ENCODE measurements around the gene SPATA3.
A peak's percentile ranks its signal among the peaks of the same experiment; 100 is the strongest.

Gene SPATA3

GRCh38 chr2:230983566-230983965 lies 12.4 kb upstream of the SPATA3 start:
- Histone ChIP-seq H3K4me1 (ENCODE audit: control insufficient read depth, insufficient read depth, low read length) (peaks cover 4% of the 10 kb centered on the region), H3K9ac (ENCODE audit: low read length in 2 of 2) (no peak overlapping the region), H3K9me3 (ENCODE audit: control insufficient read depth in 2 of 2, low read length in 2 of 2) (no peaks in the 10 kb centered on the region), H3K27ac (ENCODE audit: low read length) (no peak overlapping the region), H3K4me3 (ENCODE audit: low read length in 2 of 2) (no peak overlapping the region), H3K36me3 (ENCODE audit: control insufficient read depth in 2 of 2, insufficient read depth in 2 of 2, low read length in 2 of 2) (no peaks in the 10 kb centered on the region), H3K27me3 (ENCODE audit: control insufficient read depth in 1 of 2, insufficient read depth in 2 of 2, low read length in 2 of 2) (peaks cover 2 to 4% of the 10 kb centered on the region in 2 donors)

GRCh38 chr2:230984393-230985220 lies 11.3 kb upstream of the SPATA3 start:
- no peak overlapping the region for H3K9ac ChIP-seq (ENCODE audit: low read length in 2 of 2)
- no peak overlapping the region for H3K4me3 ChIP-seq (ENCODE audit: low read length in 2 of 2)
- no peak overlapping the region for H3K27ac ChIP-seq (ENCODE audit: low read length)
- H3K27me3 ChIP-seq (ENCODE audit: control insufficient read depth in 1 of 2, insufficient read depth in 2 of 2, low read length in 2 of 2) = peaks cover 2 to 4% of the 10 kb centered on the region in 2 donors
- H3K9me3 ChIP-seq (ENCODE audit: control insufficient read depth in 2 of 2, low read length in 2 of 2) = no peaks in the 10 kb centered on the region
- H3K36me3 ChIP-seq (ENCODE audit: control insufficient read depth in 2 of 2, insufficient read depth in 2 of 2, low read length in 2 of 2) = no peaks in the 10 kb centered on the region
- H3K4me1 ChIP-seq (ENCODE audit: control insufficient read depth, insufficient read depth, low read length) = peaks cover 4% of the 10 kb centered on the region

- no peaks in the 10 kb centered on the region for H3K36me3 ChIP-seq (ENCODE audit: control insufficient read depth in 2 of 2, insufficient read depth in 2 of 2, low read length in 2 of 2)
- H3K27ac ChIP-seq (ENCODE audit: low read length) = no peak overlapping the region
- H3K4me3 ChIP-seq (ENCODE audit: low read length in 2 of 2) = no peak overlapping the region
- peaks cover 4% of the 10 kb centered on the region for H3K4me1 ChIP-seq (ENCODE audit: control insufficient read depth, insufficient read depth, low read length)
- H3K27me3 ChIP-seq (ENCODE audit: control insufficient read depth in 1 of 2, insufficient read depth in 2 of 2, low read length in 2 of 2) = peaks cover 2 to 4% of the 10 kb centered on the region in 2 donors
- H3K9me3 ChIP-seq (ENCODE audit: control insufficient read depth in 2 of 2, low read length in 2 of 2) = no peaks in the 10 kb centered on the region
- no peak overlapping the region for H3K9ac ChIP-seq (ENCODE audit: low read length in 2 of 2)
Measured at GRCh38 chr2:230985519-230986231, 10.2 kb upstream of the SPATA3 start.

GRCh38 chr2:230986520-230987136 lies 9.3 kb upstream of the SPATA3 start:
- no peaks in the 10 kb centered on the region for H3K36me3 ChIP-seq (ENCODE audit: control insufficient read depth in 2 of 2, insufficient read depth in 2 of 2, low read length in 2 of 2)
- H3K9me3 ChIP-seq (ENCODE audit: control insufficient read depth in 2 of 2, low read length in 2 of 2) = no peaks in the 10 kb centered on the region
- peak overlapping the region in 1 of 2 donors; percentile 8 for H3K9ac ChIP-seq (ENCODE audit: low read length in 2 of 2)
- peaks cover 4% of the 10 kb centered on the region for H3K4me1 ChIP-seq (ENCODE audit: control insufficient read depth, insufficient read depth, low read length)
- peaks cover 4 to 8% of the 10 kb centered on the region in 2 donors for H3K27me3 ChIP-seq (ENCODE audit: control insufficient read depth in 1 of 2, insufficient read depth in 2 of 2, low read length in 2 of 2)
- no peak overlapping the region for H3K27ac ChIP-seq (ENCODE audit: low read length)
- peak overlapping the region; percentile 45 to 72 for H3K4me3 ChIP-seq (ENCODE audit: low read length in 2 of 2)

- peaks cover 4% of the 10 kb centered on the region for H3K4me1 ChIP-seq (ENCODE audit: control insufficient read depth, insufficient read depth, low read length)
- peak overlapping the region; percentile 45 to 72 for H3K4me3 ChIP-seq (ENCODE audit: low read length in 2 of 2)
- no peak overlapping the region for H3K27ac ChIP-seq (ENCODE audit: low read length)
- H3K9me3 ChIP-seq (ENCODE audit: control insufficient read depth in 2 of 2, low read length in 2 of 2) = no peaks in the 10 kb centered on the region
- peak overlapping the region in 1 of 2 donors; percentile 8 for H3K9ac ChIP-seq (ENCODE audit: low read length in 2 of 2)
- H3K27me3 ChIP-seq (ENCODE audit: control insufficient read depth in 1 of 2, insufficient read depth in 2 of 2, low read length in 2 of 2) = peaks cover 4 to 14% of the 10 kb centered on the region in 2 donors
- H3K36me3 ChIP-seq (ENCODE audit: control insufficient read depth in 2 of 2, insufficient read depth in 2 of 2, low read length in 2 of 2) = no peaks in the 10 kb centered on the region
Measured at GRCh38 chr2:230987137-230988020, 8.5 kb upstream of the SPATA3 start.

GRCh38 chr2:230989731-230990130 lies 6.2 kb upstream of the SPATA3 start:
- H3K9me3 ChIP-seq (ENCODE audit: control insufficient read depth in 2 of 2, low read length in 2 of 2) = no peaks in the 10 kb centered on the region

GRCh38 chr2:230990131-230990898 lies 5.6 kb upstream of the SPATA3 start:
- Histone ChIP-seq H3K9me3 (ENCODE audit: control insufficient read depth in 2 of 2, low read length in 2 of 2) (no peaks in the 10 kb centered on the region), H3K4me3 (ENCODE audit: low read length in 2 of 2) (no peak overlapping the region), H3K9ac (ENCODE audit: low read length in 2 of 2) (no peak overlapping the region), H3K27ac (ENCODE audit: low read length) (no peak overlapping the region), H3K36me3 (ENCODE audit: control insufficient read depth in 2 of 2, insufficient read depth in 2 of 2, low read length in 2 of 2) (no peaks in the 10 kb centered on the region), H3K27me3 (ENCODE audit: control insufficient read depth in 1 of 2, insufficient read depth in 2 of 2, low read length in 2 of 2) (peaks cover 4 to 16% of the 10 kb centered on the region in 2 donors), H3K4me1 (ENCODE audit: control insufficient read depth, insufficient read depth, low read length) (peaks cover 4% of the 10 kb centered on the region)

More at GRCh38 chr2:230989731-230990130, 6.2 kb upstream of the SPATA3 start:
- Histone ChIP-seq H3K4me3 (ENCODE audit: low read length in 2 of 2) (no peak overlapping the region), H3K9ac (ENCODE audit: low read length in 2 of 2) (no peak overlapping the region), H3K36me3 (ENCODE audit: control insufficient read depth in 2 of 2, insufficient read depth in 2 of 2, low read length in 2 of 2) (no peaks in the 10 kb centered on the region), H3K27me3 (ENCODE audit: control insufficient read depth in 1 of 2, insufficient read depth in 2 of 2, low read length in 2 of 2) (peaks cover 4 to 16% of the 10 kb centered on the region in 2 donors), H3K4me1 (ENCODE audit: control insufficient read depth, insufficient read depth, low read length) (peaks cover 4% of the 10 kb centered on the region), H3K27ac (ENCODE audit: low read length) (no peak overlapping the region)

- H3K9ac ChIP-seq (ENCODE audit: low read length in 2 of 2) = no peak overlapping the region
- H3K27ac ChIP-seq (ENCODE audit: low read length) = no peak overlapping the region
- H3K9me3 ChIP-seq (ENCODE audit: control insufficient read depth in 2 of 2, low read length in 2 of 2) = no peaks in the 10 kb centered on the region
- H3K36me3 ChIP-seq (ENCODE audit: control insufficient read depth in 2 of 2, insufficient read depth in 2 of 2, low read length in 2 of 2) = no peaks in the 10 kb centered on the region
- peaks cover 6 to 19% of the 10 kb centered on the region in 2 donors for H3K27me3 ChIP-seq (ENCODE audit: control insufficient read depth in 1 of 2, insufficient read depth in 2 of 2, low read length in 2 of 2)
- peaks cover 4% of the 10 kb centered on the region for H3K4me1 ChIP-seq (ENCODE audit: control insufficient read depth, insufficient read depth, low read length)
- H3K4me3 ChIP-seq (ENCODE audit: low read length in 2 of 2) = no peak overlapping the region
Measured at GRCh38 chr2:230990899-230991150, 5.1 kb upstream of the SPATA3 start.

- no peaks in the 10 kb centered on the region for H3K36me3 ChIP-seq (ENCODE audit: control insufficient read depth in 2 of 2, insufficient read depth in 2 of 2, low read length in 2 of 2)
- peaks cover 7 to 25% of the 10 kb centered on the region in 2 donors for H3K27me3 ChIP-seq (ENCODE audit: control insufficient read depth in 1 of 2, insufficient read depth in 2 of 2, low read length in 2 of 2)
- peaks cover 4% of the 10 kb centered on the region for H3K4me1 ChIP-seq (ENCODE audit: control insufficient read depth, insufficient read depth, low read length)
- no peak overlapping the region for H3K4me3 ChIP-seq (ENCODE audit: low read length in 2 of 2)
- H3K9ac ChIP-seq (ENCODE audit: low read length in 2 of 2) = no peak overlapping the region
- no peaks in the 10 kb centered on the region for H3K9me3 ChIP-seq (ENCODE audit: control insufficient read depth in 2 of 2, low read length in 2 of 2)
- no peak overlapping the region for H3K27ac ChIP-seq (ENCODE audit: low read length)
Measured at GRCh38 chr2:230991598-230991997, 4.3 kb upstream of the SPATA3 start.
